Neural cell (in vitro differentiated cells): Measurements from ENCODE around the gene ASCC3. TPM values are rescaled to one million over a fixed set of nuclear protein-coding genes. Genes with fewer than 3 reads are reported as not detected.

Source experiments
- H2AFZ ChIP-seq: fragments of 200-600, 300-800 bp; sonication (generic), shearing (Covaris generic); 2 replicates; pipeline ENCODE4 v1.6.0; 2014; ENCODE audit warnings: low read depth, mild to moderate bottlenecking, antibody characterized with exemption, low read length, moderate library complexity
- H3F3A ChIP-seq: fragments of 200-600 bp; shearing (Covaris generic); 2 replicates; pipeline ENCODE4 v1.6.1; 2016; ENCODE audit warnings: mild to moderate bottlenecking, moderate library complexity, mixed read lengths, antibody characterized with exemption, low read length; ENCODE audit not compliant: insufficient read depth, poor library complexity, severe bottlenecking
- H3K27ac ChIP-seq: fragments of 200-600, 300-800 bp; sonication (generic), shearing (Covaris generic); 2 replicates; pipeline ENCODE4 v1.5.1; 2014; ENCODE audit warnings: mild to moderate bottlenecking, low read length, moderate library complexity
- H3K27me3 ChIP-seq: fragments of 300-800, 200-600 bp; sonication (generic), shearing (Covaris generic); 2 replicates; pipeline ENCODE4 v1.6.0; 2014; ENCODE audit warnings: mild to moderate bottlenecking, low read depth, low read length, moderate library complexity; ENCODE audit not compliant: insufficient read depth
- H3K36me3 ChIP-seq: fragments of 300-800, 200-600 bp; sonication (generic), shearing (Covaris generic); 2 replicates; pipeline ENCODE4 v1.5.1; 2014; ENCODE audit warnings: mild to moderate bottlenecking, antibody characterized with exemption, low read length, moderate library complexity; ENCODE audit not compliant: insufficient read depth
- H3K4me2 ChIP-seq: fragments of 300-800, 200-600 bp; sonication (generic), shearing (Covaris generic); 2 replicates; pipeline ENCODE4 v1.6.0; 2014; ENCODE audit warnings: mild to moderate bottlenecking, low read length
- H3K4me3 ChIP-seq: fragments of 300-800, 200-600 bp; sonication (generic), shearing (Covaris generic); 2 replicates; pipeline ENCODE4 v1.5.1; 2014; ENCODE audit warnings: mild to moderate bottlenecking, low read length, moderate library complexity
- H3K79me2 ChIP-seq: fragments of 200-600 bp; shearing (Covaris generic); replicated peaks from 2 replicates; pipeline ENCODE4 v1.6.0; 2014; ENCODE audit warnings: mild to moderate bottlenecking, low read length, moderate library complexity; ENCODE audit not compliant: insufficient read depth
- H3K9ac ChIP-seq: fragments of 300-800, 200-600 bp; sonication (generic), shearing (Covaris generic); 2 replicates; pipeline ENCODE4 v1.6.1; 2016; ENCODE audit warnings: mild to moderate bottlenecking, low read length, mixed read lengths
- H3K9me2 ChIP-seq: fragments of 200-600 bp; shearing (Covaris generic); 2 replicates; pipeline ENCODE4 v1.6.1; 2016; ENCODE audit warnings: mild to moderate bottlenecking, low read length, mixed read lengths; ENCODE audit not compliant: insufficient read depth
- H3K9me3 ChIP-seq: fragments of 200-600, 300-800 bp; sonication (generic), shearing (Covaris generic); 2 replicates; pipeline ENCODE4 v1.6.1; 2016; ENCODE audit warnings: mild to moderate bottlenecking, mixed run types, low read length, moderate library complexity, mixed read lengths
- H4K20me1 ChIP-seq: fragments of 200-600 bp; shearing (Covaris generic); 2 replicates; pipeline ENCODE4 v1.6.1; 2016; ENCODE audit warnings: mild to moderate bottlenecking, mixed run types; ENCODE audit not compliant: insufficient read depth
- EP300 ChIP-seq: fragments of 450-650 bp; conservative IDR thresholded peaks from 2 replicates; pipeline ENCODE4 v1.6.1; 2014; ENCODE audit warnings: antibody characterized with exemption, mild to moderate bottlenecking, moderate library complexity; ENCODE audit not compliant: poor library complexity, severe bottlenecking
- EZH2 ChIP-seq: fragments of 200-600, 300-800 bp; shearing (Covaris generic), sonication (generic); IDR thresholded peaks from 2 replicates; pipeline ENCODE4 v1.6.1; 2014; ENCODE audit warnings: antibody characterized with exemption, low read length, borderline replicate concordance, mild to moderate bottlenecking; ENCODE audit not compliant: insufficient read depth, poor library complexity, severe bottlenecking
- MXI1 ChIP-seq: fragments of 450-650 bp; conservative IDR thresholded peaks from 2 replicates; pipeline ENCODE4 v1.6.1; 2014; ENCODE audit warnings: antibody characterized with exemption, mild to moderate bottlenecking; ENCODE audit not compliant: poor library complexity, severe bottlenecking
- POLR2AphosphoS5 ChIP-seq: IDR thresholded peaks from 2 replicates; pipeline ENCODE4 v1.6.1; 2012
- RAD21 ChIP-seq: fragments of 450-650 bp; conservative IDR thresholded peaks from 2 replicates; pipeline ENCODE4 v1.6.1; 2014; ENCODE audit warnings: antibody characterized with exemption, mild to moderate bottlenecking, moderate library complexity
- SMC3 ChIP-seq: fragments of 450-650 bp; conservative IDR thresholded peaks from 2 replicates; pipeline ENCODE4 v1.6.1; 2014; ENCODE audit warnings: antibody characterized with exemption, mild to moderate bottlenecking, moderate library complexity; ENCODE audit not compliant: poor library complexity
- TAF1 ChIP-seq: IDR thresholded peaks from 2 replicates; pipeline ENCODE4 v1.6.1; 2012; ENCODE audit warnings: low read depth
- polyA plus RNA-seq: library from polyadenylated mRNA; depleted of rRNA; stranded (reverse); fragments of >200 nt; gene quantifications from 2 replicates; pipeline ENCODE4 v1.2.3, GENCODE V29; 2014
- TF ChIP-seq, protein P1 (sequence below): fragments of 450-650 bp; IDR thresholded peaks from 2 replicates; pipeline ENCODE4 v1.5.1; 2014; ENCODE audit warnings: antibody characterized with exemption, mild to moderate bottlenecking, moderate library complexity; ENCODE audit not compliant: poor library complexity, severe bottlenecking
- TF ChIP-seq, protein P2 (sequence below): IDR thresholded peaks from 2 replicates; pipeline ENCODE4 v1.6.1; 2012; ENCODE audit warnings: borderline replicate concordance

ASCC3 gene
- polyA plus RNA-seq, 1 donor from 2014 or later = 14.9 TPM

DNA sequence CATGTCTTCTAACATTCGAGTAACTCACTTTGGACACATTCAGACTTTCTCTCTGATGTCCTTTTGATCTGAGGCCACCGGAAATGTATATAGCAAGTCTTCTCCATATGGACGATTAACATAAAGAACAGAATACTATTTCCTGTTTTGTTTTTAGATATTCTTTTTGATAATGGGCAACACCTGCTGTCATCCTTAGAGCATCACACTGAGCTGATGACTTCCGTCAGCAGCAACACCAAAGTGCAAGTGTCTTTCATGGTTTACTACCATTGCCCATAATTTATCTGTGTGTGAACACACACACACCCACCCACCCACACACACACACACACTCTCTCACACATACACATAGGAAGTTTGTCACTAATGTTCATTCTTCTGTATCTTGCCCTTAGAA is 303.7 kb downstream of the ASCC3 start:
- Histone ChIP-seq H4K20me1 (no peaks in the 10 kb centered on the region), H3K4me2 (no peak overlapping the region), H3K79me2 (no peaks in the 10 kb centered on the region), H3K27me3 (no peaks in the 10 kb centered on the region), H3K27ac (no peak overlapping the region), H3K9me2 (no peaks in the 10 kb centered on the region), H3K9me3 (peaks cover 8% of the 10 kb centered on the region), H3F3A (no peaks in the 10 kb centered on the region), H3K4me3 (no peak overlapping the region), H3K9ac (no peak overlapping the region), H3K36me3 (no peaks in the 10 kb centered on the region), H2AFZ (no peak overlapping the region)
- TF ChIP-seq RAD21 = no peak
- TF ChIP-seq, protein P1, sequence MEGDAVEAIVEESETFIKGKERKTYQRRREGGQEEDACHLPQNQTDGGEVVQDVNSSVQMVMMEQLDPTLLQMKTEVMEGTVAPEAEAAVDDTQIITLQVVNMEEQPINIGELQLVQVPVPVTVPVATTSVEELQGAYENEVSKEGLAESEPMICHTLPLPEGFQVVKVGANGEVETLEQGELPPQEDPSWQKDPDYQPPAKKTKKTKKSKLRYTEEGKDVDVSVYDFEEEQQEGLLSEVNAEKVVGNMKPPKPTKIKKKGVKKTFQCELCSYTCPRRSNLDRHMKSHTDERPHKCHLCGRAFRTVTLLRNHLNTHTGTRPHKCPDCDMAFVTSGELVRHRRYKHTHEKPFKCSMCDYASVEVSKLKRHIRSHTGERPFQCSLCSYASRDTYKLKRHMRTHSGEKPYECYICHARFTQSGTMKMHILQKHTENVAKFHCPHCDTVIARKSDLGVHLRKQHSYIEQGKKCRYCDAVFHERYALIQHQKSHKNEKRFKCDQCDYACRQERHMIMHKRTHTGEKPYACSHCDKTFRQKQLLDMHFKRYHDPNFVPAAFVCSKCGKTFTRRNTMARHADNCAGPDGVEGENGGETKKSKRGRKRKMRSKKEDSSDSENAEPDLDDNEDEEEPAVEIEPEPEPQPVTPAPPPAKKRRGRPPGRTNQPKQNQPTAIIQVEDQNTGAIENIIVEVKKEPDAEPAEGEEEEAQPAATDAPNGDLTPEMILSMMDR = no peak
- TF ChIP-seq EZH2 = no peak
- TF ChIP-seq SMC3 = no peak
- no peak for TF ChIP-seq TAF1
- TF ChIP-seq, protein P2, sequence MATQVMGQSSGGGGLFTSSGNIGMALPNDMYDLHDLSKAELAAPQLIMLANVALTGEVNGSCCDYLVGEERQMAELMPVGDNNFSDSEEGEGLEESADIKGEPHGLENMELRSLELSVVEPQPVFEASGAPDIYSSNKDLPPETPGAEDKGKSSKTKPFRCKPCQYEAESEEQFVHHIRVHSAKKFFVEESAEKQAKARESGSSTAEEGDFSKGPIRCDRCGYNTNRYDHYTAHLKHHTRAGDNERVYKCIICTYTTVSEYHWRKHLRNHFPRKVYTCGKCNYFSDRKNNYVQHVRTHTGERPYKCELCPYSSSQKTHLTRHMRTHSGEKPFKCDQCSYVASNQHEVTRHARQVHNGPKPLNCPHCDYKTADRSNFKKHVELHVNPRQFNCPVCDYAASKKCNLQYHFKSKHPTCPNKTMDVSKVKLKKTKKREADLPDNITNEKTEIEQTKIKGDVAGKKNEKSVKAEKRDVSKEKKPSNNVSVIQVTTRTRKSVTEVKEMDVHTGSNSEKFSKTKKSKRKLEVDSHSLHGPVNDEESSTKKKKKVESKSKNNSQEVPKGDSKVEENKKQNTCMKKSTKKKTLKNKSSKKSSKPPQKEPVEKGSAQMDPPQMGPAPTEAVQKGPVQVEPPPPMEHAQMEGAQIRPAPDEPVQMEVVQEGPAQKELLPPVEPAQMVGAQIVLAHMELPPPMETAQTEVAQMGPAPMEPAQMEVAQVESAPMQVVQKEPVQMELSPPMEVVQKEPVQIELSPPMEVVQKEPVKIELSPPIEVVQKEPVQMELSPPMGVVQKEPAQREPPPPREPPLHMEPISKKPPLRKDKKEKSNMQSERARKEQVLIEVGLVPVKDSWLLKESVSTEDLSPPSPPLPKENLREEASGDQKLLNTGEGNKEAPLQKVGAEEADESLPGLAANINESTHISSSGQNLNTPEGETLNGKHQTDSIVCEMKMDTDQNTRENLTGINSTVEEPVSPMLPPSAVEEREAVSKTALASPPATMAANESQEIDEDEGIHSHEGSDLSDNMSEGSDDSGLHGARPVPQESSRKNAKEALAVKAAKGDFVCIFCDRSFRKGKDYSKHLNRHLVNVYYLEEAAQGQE = no peak
- TF ChIP-seq POLR2AphosphoS5 = no peak
- no peak for TF ChIP-seq MXI1
- TF ChIP-seq EP300 = no peak

DNA sequence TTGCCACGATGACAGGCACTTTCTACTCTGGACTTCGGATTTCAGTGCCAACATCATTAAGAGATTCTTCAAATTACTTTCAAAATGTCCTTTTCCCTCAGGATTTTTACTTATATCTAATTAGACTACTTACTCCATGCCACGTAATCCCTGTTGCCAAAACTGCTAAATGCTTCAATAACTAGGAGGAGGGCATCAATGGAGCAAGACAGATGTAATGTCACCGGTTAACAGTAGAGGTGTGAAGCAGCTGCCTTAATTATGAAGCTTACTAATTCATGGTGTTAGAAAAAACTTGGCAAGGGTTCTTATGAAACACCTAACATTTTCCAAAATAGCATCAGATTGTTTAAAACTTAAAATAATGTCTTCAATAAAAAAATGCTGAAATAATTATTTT is 305.2 kb downstream of the ASCC3 start:
- Histone ChIP-seq H3K79me2 (no peaks in the 10 kb centered on the region), H4K20me1 (no peaks in the 10 kb centered on the region), H3K27ac (no peak overlapping the region), H3K27me3 (no peaks in the 10 kb centered on the region), H2AFZ (no peak overlapping the region), H3K4me2 (no peak overlapping the region), H3K9me2 (no peaks in the 10 kb centered on the region), H3K9me3 (peaks cover 8% of the 10 kb centered on the region), H3K9ac (no peak overlapping the region), H3K36me3 (no peaks in the 10 kb centered on the region), H3F3A (no peaks in the 10 kb centered on the region), H3K4me3 (no peak overlapping the region)
- TF ChIP-seq RAD21 (no peak), EZH2 (no peak)
- TF ChIP-seq, protein P1 = no peak
